ENCODE data around the gene FIGNL2.
A peak's percentile ranks its signal among the peaks of the same experiment; 100 is the strongest.

FIGNL2 gene

DNA sequence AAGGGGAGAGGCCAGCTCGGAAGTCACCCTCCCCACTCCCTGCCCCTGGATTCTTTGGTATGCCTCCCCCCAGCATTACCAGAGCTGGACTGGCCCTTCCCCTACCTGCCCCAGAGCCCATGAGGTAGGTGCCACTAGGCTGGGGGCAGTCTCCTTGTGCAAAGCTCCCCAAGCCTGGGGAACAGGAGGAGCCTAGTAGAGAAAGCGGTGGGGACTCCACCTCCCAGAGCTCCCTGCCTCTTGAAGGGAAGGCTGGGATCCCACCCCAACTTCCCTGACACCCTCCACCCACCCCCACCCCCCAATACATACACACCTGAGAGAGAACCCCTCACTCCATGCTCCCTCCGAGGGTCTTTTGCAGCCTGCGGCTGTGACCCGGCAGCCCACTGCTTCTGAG is 30.4 kb downstream of the FIGNL2 start:
- DNase-seq (ENCODE audit: low spot score), result no peak

GRCh38 chr12:51817027-51817953 is 31.2 kb downstream of the FIGNL2 start:
- DNase-seq (ENCODE audit: low spot score), result no peak

DNA sequence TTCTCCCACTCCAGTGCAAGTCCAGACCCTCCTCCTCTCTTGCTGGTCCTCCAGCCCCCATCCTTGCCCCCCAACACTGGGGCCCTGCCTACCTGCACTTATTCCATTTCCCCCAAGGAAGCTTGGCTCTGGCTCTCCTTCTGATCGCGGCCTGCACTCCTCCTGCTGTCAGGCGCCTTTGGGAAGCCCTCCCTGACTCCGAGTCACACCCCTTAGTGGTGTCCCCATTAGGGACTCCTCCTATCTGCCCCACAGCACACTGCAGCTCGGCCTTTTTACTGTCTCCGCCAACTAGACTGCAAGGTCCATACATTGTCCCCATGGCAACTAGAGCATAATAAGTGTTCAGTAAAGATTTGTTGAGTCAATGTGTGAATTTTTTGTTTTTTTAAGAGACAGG is 32.9 kb downstream of the FIGNL2 start:
- DNase-seq (ENCODE audit: low spot score), result no peak

DNA sequence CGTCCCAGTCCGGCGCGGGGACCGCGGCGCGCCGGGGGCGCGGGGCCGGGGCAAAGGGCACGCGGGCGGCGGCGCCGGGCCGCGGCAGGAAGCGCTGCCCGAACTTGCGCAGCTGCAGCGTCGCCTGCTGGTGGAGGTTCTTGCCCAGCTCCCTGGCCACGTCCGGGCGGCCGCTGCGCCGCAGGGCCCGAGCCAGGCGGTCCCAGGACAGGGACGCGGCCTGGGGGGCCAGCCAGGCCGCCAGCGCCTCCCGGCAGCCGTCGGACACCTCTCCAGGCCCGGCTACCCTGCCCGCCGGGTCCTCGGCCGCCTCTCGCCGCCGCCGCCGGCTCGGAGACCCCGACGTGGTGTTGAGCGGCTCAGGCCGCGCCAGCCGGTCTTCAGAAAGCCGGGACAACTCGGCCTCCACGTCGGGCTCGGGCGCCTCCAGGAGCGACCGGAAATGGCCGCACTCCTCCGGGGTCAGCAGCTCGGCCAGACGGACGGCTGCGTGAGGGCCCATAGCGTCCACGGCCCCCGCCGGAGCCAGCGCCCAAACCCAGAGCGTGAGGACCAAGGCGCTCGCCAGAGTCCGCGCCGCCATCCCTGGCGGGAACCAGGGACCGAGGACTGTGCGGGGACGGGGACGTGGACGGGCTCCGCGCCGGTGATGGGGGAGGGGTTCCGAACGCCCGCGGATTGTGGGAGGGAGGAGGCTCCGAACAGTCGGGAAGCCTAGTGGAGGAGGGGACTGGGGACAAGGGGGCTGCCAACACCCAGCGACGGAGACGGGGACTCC is 34.0 kb downstream of the FIGNL2 start:
- DNase-seq (ENCODE audit: low spot score), result peak; percentile 80

GRCh38 chr12:51813931-51814310 is 34.6 kb downstream of the FIGNL2 start:
- no peak for DNase-seq (ENCODE audit: low spot score)

DNA sequence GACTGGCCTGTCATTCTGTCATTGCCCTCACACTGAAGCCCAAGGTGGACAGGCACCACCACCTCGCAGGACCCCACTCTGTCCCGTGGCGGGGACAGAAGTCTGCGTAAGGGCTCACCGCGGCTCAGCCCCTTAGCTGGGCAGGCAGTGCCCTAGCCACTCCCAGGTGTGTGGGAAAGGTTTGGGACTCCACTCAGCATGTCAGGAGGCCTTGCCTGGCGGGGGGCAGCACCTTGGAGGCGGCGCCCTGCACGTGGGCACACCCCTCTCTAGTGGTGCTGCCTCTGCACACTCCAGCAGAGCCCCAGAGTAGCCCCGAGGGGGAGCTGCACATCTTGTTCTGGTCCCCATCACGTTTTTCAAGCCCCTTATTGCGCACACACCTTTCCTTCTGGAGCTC is 35.6 kb downstream of the FIGNL2 start:
- DNase-seq (ENCODE audit: low spot score), result no peak

DNA sequence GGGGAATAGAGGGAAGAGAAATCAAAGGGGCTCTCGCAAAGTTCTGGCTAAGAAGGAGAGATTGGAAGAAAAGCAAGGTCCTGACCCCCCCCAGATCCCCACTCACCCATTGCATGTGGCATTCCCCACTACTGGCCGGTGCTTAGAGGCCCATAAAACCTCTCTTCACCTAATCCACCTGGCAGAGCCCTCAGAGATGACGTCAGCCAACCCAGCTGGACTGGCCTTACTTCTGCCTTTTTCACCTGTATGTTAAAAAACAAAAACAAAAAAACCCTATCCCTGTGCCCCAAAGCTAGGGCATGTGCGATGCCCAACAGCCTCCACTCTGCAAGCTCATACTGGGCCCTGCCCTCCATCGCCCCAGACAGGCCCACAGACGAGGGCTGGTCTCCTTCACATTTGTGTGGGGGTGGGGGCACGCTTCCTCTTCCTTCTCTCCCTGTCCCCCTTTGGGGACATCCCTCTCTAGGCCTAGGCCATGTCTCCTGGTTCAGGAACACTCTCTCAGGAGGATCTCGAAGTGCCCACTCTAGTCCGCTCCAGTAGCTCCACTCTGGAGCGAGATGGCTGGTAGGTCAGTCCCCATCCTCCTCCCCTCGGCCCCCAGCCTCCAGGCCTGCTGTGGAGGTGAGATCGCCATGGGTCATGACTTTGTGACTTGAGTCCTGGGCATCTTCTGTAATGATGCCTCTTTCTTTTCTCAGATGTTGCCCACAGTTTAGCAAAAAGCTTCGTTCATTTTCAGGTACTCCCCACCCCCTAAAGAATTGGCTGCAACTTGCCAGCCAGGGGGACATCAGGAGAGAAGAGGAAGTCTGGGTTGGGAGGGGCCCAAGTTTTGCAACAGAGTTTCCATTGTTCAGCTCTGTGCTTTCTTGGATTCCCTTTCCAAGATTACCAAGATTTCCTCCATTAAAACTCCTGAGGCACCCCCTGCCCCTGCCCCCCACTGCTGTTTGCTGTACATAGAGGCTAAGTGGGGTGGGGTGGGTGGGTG is 37.0 kb downstream of the FIGNL2 start:
- DNase-seq (ENCODE audit: low spot score), result no peak

- no peak for DNase-seq (ENCODE audit: low spot score)
These were observed 39.3 kb downstream of the FIGNL2 start for GRCh38 chr12:51809193-51809592.

- no peak for DNase-seq (ENCODE audit: low spot score)
These were observed 41.6 kb downstream of the FIGNL2 start for GRCh38 chr12:51806896-51807295.

GRCh38 chr12:51801027-51801426 is 47.5 kb downstream of the FIGNL2 start:
- no peak for DNase-seq (ENCODE audit: low spot score)

DNA sequence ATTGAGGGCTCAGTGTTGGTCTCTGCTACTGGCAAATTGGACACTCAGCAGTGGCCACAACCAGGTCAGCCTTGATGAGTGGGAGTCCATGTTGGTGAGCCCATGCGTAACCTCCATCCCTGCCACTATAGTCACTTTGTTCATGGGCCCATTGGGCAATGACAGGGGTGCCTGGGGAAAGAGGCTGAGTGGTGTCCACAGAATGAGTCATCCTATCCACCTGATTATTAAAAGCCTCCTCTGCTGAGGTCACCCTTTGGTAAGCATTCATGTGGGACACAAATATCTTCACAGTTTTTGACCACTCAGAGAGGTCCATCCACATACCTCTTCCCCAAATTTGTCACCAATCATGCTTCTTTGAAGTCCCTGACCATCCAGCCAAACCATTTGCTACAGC is 50.0 kb downstream of the FIGNL2 start:
- DNase-seq (ENCODE audit: low spot score), result peak; percentile 84

GRCh38 chr12:51798051-51798450 is 50.5 kb downstream of the FIGNL2 start:
- peak; percentile 19 for DNase-seq (ENCODE audit: low spot score)

GRCh38 chr12:51797301-51797700 is 51.2 kb downstream of the FIGNL2 start:
- no peak for DNase-seq (ENCODE audit: low spot score)

GRCh38 chr12:51793201-51793600 is 55.3 kb downstream of the FIGNL2 start:
- peak; percentile 33 for DNase-seq (ENCODE audit: low spot score)

- DNase-seq (ENCODE audit: low spot score), result no peak
These were observed 56.1 kb downstream of the FIGNL2 start for GRCh38 chr12:51792417-51792816.

- peak; percentile 81 for DNase-seq (ENCODE audit: low spot score)
These were observed 59.6 kb downstream of the FIGNL2 start for GRCh38 chr12:51788876-51789275.

GRCh38 chr12:51785906-51786305 is 62.6 kb downstream of the FIGNL2 start:
- no peak for DNase-seq (ENCODE audit: low spot score)

DNA sequence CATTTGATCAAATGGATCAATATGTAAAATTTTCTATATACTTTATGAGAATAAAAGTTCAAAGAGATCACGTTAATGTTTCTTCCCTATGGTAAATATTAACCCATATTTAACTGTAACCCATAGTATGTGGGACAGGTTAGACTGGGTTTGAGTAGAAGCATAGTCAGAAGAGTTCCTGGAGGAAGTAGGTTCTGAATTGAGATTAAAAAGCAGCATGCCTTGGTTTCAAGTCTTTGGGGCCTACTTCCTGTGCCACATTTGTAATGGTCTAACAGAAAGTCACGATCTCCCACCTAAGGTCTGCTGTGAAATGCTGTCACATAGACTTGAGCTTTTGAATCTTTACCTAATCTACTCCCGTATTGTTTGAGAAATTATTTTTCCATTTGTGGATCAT is 63.8 kb downstream of the FIGNL2 start:
- DNase-seq (ENCODE audit: low spot score), result no peak

GRCh38 chr12:51779876-51780275 is 68.6 kb downstream of the FIGNL2 start:
- DNase-seq (ENCODE audit: low spot score), result no peak

DNA sequence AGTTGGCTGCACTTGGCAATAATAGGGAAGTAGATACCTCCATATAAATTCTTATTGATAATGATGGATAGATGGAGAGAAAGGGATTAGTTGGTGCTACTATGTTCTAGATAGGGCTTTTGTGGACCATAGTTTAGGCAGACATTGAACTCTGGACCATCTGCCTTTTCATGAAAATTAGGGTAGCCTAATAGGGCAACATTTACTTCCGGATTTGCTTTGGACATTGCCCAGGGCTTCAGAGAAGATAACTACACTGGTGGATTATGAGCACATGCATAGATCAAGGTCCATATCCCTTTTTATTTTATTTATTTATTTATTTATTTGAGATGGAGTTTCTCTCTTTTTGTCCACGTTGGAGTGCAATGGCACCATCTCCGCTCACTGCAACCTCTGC is 70.5 kb downstream of the FIGNL2 start:
- DNase-seq (ENCODE audit: low spot score), result no peak

DNA sequence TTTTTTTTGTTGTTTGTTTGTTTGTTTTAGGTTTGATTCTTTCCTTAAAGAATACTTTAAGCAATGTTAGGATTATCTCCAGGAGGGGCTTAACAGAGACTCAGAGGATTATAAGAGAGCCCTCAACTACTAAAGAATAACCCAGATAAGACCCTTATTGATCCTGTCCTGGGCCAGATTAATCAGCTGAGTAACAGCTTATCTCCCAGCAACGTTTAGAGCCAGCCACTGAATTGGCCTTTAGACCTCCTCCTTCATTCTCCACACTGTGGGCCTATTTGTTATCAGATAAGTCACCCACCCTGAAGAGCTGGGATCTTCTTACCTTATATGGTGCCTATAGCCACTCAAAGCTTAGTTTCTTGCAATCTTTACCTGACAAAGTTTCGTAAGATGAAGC is 71.1 kb downstream of the FIGNL2 start:
- DNase-seq (ENCODE audit: low spot score), result no peak

- no peak for DNase-seq (ENCODE audit: low spot score)
These were observed 73.6 kb downstream of the FIGNL2 start for GRCh38 chr12:51774933-51775332.
